Measurements from ENCODE around the gene SESN1. TPM values are rescaled to one million over a fixed set of nuclear protein-coding genes. Genes with fewer than 3 reads are reported as not detected.

SESN1 gene
- total RNA-seq, 4 donors from 2014 or later: 73.3 to 253 (median 128) TPM

- intact Hi-C loops (cut with DNase I; ENCODE audit: low total_unique reads) (no loop called here), in situ Hi-C loops (cut with MboI; ENCODE audit: low sequenced_read_pairs in 4 of 4) (no loop called here)
- H3K27ac ChIP-seq: peak overlapping the region in 3 of 4 donors; percentile 10 to 47 (median 20)
- no peaks in the 10 kb centered on the region for H3K27me3 ChIP-seq
- peak overlapping the region in 3 of 4 donors; percentile 8 to 24 (median 23) for H3K4me3 ChIP-seq
- DNase-seq (no peak), ATAC-seq (peak in 1 of 2 donors; percentile 46)
- no peaks in the 10 kb centered on the region for H3K9me3 ChIP-seq
- peaks cover 21 to 23% of the 10 kb centered on the region in 2 donors for H3K4me1 ChIP-seq
- no peak for TF ChIP-seq POLR2A (IDR thresholded peaks at IDR 0.05)
- no peak for TF ChIP-seq CTCF (IDR thresholded peaks at IDR 0.05 in 4 of 5, conservative IDR thresholded peaks at IDR 0.05 in 1 of 5)
- H3K36me3 ChIP-seq: no peaks in the 10 kb centered on the region
Observed at GRCh38 chr6:108952776-108953486, 141.7 kb downstream of the SESN1 start.

GRCh38 chr6:108951351-108951953 lies 143.2 kb downstream of the SESN1 start:
- ATAC-seq (no peak), DNase-seq (no peak)
- Histone ChIP-seq H3K27ac (peak overlapping the region in 1 of 4 donors; percentile 32), H3K4me3 (no peak overlapping the region), H3K9me3 (no peaks in the 10 kb centered on the region), H3K27me3 (no peaks in the 10 kb centered on the region), H3K36me3 (no peaks in the 10 kb centered on the region), H3K4me1 (peaks cover 35 to 37% of the 10 kb centered on the region in 2 donors)
- intact Hi-C loops (cut with DNase I; ENCODE audit: low total_unique reads) (no loop called here), in situ Hi-C loops (cut with MboI; ENCODE audit: low sequenced_read_pairs in 4 of 4) (no loop called here)
- TF ChIP-seq CTCF (IDR thresholded peaks at IDR 0.05 in 4 of 5, conservative IDR thresholded peaks at IDR 0.05 in 1 of 5) (no peak), POLR2A (IDR thresholded peaks at IDR 0.05) (no peak)

- ATAC-seq (no peak), DNase-seq (no peak)
- no peaks in the 10 kb centered on the region for H3K27me3 ChIP-seq
- in situ Hi-C loops (cut with MboI; ENCODE audit: low sequenced_read_pairs in 4 of 4) (loop anchor here in 3 of 4 donors (10.0 to 25.0 kb wide), 2 partner anchors 114 to 127 kb away; no protein-coding TSS in a partner anchor), intact Hi-C loops (cut with DNase I; ENCODE audit: low total_unique reads) (loop anchor here (5.0 to 10.0 kb wide), 2 partner anchors 124 to 437 kb away; partner anchors contain the start of gene CD164)
- peaks cover 64 to 68% of the 10 kb centered on the region in 2 donors for H3K4me1 ChIP-seq
- no peak overlapping the region for H3K4me3 ChIP-seq
- H3K27ac ChIP-seq: peak overlapping the region; percentile 86 to 91 (median 88)
- TF ChIP-seq POLR2A (IDR thresholded peaks at IDR 0.05) (peak in 1 of 2 donors; percentile 6), CTCF (IDR thresholded peaks at IDR 0.05 in 4 of 5, conservative IDR thresholded peaks at IDR 0.05 in 1 of 5) (no peak)
- no peaks in the 10 kb centered on the region for H3K9me3 ChIP-seq
- H3K36me3 ChIP-seq: no peaks in the 10 kb centered on the region
Observed at GRCh38 chr6:108948181-108948661, 146.4 kb downstream of the SESN1 start.

GRCh38 chr6:108947114-108947854 lies 147.4 kb downstream of the SESN1 start:
- peaks cover 66 to 68% of the 10 kb centered on the region in 2 donors for H3K4me1 ChIP-seq
- in situ Hi-C loops (cut with MboI; ENCODE audit: low sequenced_read_pairs in 4 of 4): loop anchor here in 3 of 4 donors (10.0 to 25.0 kb wide), 2 partner anchors 115 to 128 kb away; no protein-coding TSS in a partner anchor

More at GRCh38 chr6:108947114-108947854, 147.4 kb downstream of the SESN1 start:
- no peaks in the 10 kb centered on the region for H3K9me3 ChIP-seq
- no peak for DNase-seq
- no peaks in the 10 kb centered on the region for H3K36me3 ChIP-seq
- H3K27me3 ChIP-seq: no peaks in the 10 kb centered on the region
- intact Hi-C loops (cut with DNase I; ENCODE audit: low total_unique reads): loop anchor here (5.0 to 10.0 kb wide), 2 partner anchors 125 to 438 kb away; partner anchors contain the start of gene CD164
- H3K4me3 ChIP-seq: no peak overlapping the region
- ATAC-seq: peak in 1 of 2 donors; percentile 14
- peak overlapping the region; percentile 86 to 91 (median 88) for H3K27ac ChIP-seq
- TF ChIP-seq CTCF (IDR thresholded peaks at IDR 0.05 in 4 of 5, conservative IDR thresholded peaks at IDR 0.05 in 1 of 5) (no peak), POLR2A (IDR thresholded peaks at IDR 0.05) (peak in 1 of 2 donors; percentile 23)
